Glomerular endothelial cell (primary cell): ENCODE results near the gene PPP1R12A. TPM values are rescaled to one million over a fixed set of nuclear protein-coding genes. Genes with fewer than 3 reads are reported as not detected.
"Not testable (repeated sequence)": the region's sequence is repeated elsewhere in the genome, so short reads cannot be mapped to it uniquely, and the experiment has no call there.

Experiments
- DNase-seq: peaks from one replicate; pipeline ENCODE4 v3.0.0-alpha.2; 2011; ENCODE audit warnings: low read depth, low spot score; ENCODE audit errors: extremely low read depth
- total RNA-seq: library from RNA; depleted of rRNA; stranded (reverse); fragments of >200 nt; gene quantifications from 2 replicates; pipeline ENCODE4 v1.2.3, GENCODE V29; 2015

Gene PPP1R12A
- total RNA-seq, 1 donor from 2014 or later: 61.1 TPM

- DNase-seq: no peak
Measured at GRCh38 chr12:79895804-79896203, 39.1 kb downstream of the PPP1R12A start.

- no peak for DNase-seq
Measured at GRCh38 chr12:79895071-79895470, 39.8 kb downstream of the PPP1R12A start.

GRCh38 chr12:79891506-79892162 lies 43.3 kb downstream of the PPP1R12A start:
- DNase-seq: no peak

- no peak for DNase-seq
Measured at GRCh38 chr12:79887890-79888289, 47.0 kb downstream of the PPP1R12A start.

- DNase-seq: peak; percentile 55
Measured at GRCh38 chr12:79886917-79887519, 47.9 kb downstream of the PPP1R12A start.

GRCh38 chr12:79885911-79886490 lies 48.9 kb downstream of the PPP1R12A start:
- DNase-seq: no peak

- DNase-seq: no peak
Measured at GRCh38 chr12:79884401-79885006, 50.4 kb downstream of the PPP1R12A start.

GRCh38 chr12:79883216-79883615 lies 51.7 kb downstream of the PPP1R12A start:
- DNase-seq: no peak

- DNase-seq: no peak
Measured at GRCh38 chr12:79881351-79881750, 53.5 kb downstream of the PPP1R12A start.

GRCh38 chr12:79878506-79878905 lies 56.4 kb downstream of the PPP1R12A start:
- not testable (repeated sequence) for DNase-seq

- no peak for DNase-seq
Measured at GRCh38 chr12:79877246-79877645, 57.7 kb downstream of the PPP1R12A start.

- DNase-seq: no peak
Measured at GRCh38 chr12:79874665-79875064, 60.2 kb downstream of the PPP1R12A start.

GRCh38 chr12:79873201-79873600 lies 61.7 kb downstream of the PPP1R12A start:
- no peak for DNase-seq

GRCh38 chr12:79871621-79872020 lies 63.3 kb downstream of the PPP1R12A start:
- no peak for DNase-seq

- DNase-seq: no peak
Measured at GRCh38 chr12:79870916-79871315, 64.0 kb downstream of the PPP1R12A start.

GRCh38 chr12:79859646-79860045 lies 75.3 kb downstream of the PPP1R12A start:
- DNase-seq: no peak

- DNase-seq: no peak
Measured at GRCh38 chr12:79858518-79858917, 76.4 kb downstream of the PPP1R12A start.

GRCh38 chr12:79857675-79858074 lies 77.2 kb downstream of the PPP1R12A start:
- no peak for DNase-seq

GRCh38 chr12:79850610-79851299 lies 84.1 kb downstream of the PPP1R12A start:
- no peak for DNase-seq

GRCh38 chr12:79848339-79848738 lies 86.6 kb downstream of the PPP1R12A start:
- no peak for DNase-seq

GRCh38 chr12:79847417-79847816 lies 87.5 kb downstream of the PPP1R12A start:
- no peak for DNase-seq
